ENCODE results near the gene MTHFS. TPM values are rescaled to one million over a fixed set of nuclear protein-coding genes. Genes with fewer than 3 reads are reported as not detected.

MTHFS gene
- total and polyA plus RNA-seq, 2 donors (not counting 1 experiment from before 2014, with no cell fraction given), result 9.5 to 21.6 TPM

GRCh38 chr15:79816571-79816970 lies 80.2 kb downstream of the MTHFS start:
- Histone ChIP-seq H4K20me1 (ENCODE audit: control insufficient read depth, extremely low read depth, insufficient read depth, low read length) (no peaks in the 10 kb centered on the region), H3K27ac (ENCODE audit: insufficient read depth, low read length) (no peak overlapping the region), H3K4me3 (replicated peaks in 1 of 4; ENCODE audit: control extremely low read depth in 1 of 4, insufficient read depth in 1 of 4, low read depth in 3 of 4, low read length in 4 of 4) (no peak overlapping the region), H3K4me1 (ENCODE audit: control insufficient read depth, extremely low read depth, insufficient read depth, low read length) (no peaks in the 10 kb centered on the region), H3K9ac (ENCODE audit: insufficient read depth, low read length) (no peak overlapping the region), H2AFZ (ENCODE audit: low read length) (no peak overlapping the region), H3K36me3 (ENCODE audit: control insufficient read depth, insufficient read depth, low read length) (no peaks in the 10 kb centered on the region), H3K9me3 (ENCODE audit: control insufficient read depth, insufficient read depth, low read depth, low read length) (no peaks in the 10 kb centered on the region), H3K4me2 (ENCODE audit: extremely low read depth, insufficient read depth, low read length) (no peak overlapping the region), H3K79me2 (ENCODE audit: control insufficient read depth, insufficient read depth, low read length) (no peaks in the 10 kb centered on the region), H3K27me3 (ENCODE audit: control insufficient read depth, insufficient read depth, low read length) (no peaks in the 10 kb centered on the region)
- no peak for DNase-seq (ENCODE audit: low read depth in 2 of 2)
- TF ChIP-seq EZH2 (IDR thresholded peaks at IDR 0.05; ENCODE audit: low read length, missing control alignments) (no peak), CTCF (conservative IDR thresholded peaks at IDR 0.05 in 1 of 2, IDR thresholded peaks at IDR 0.05 in 1 of 2; ENCODE audit: low read depth in 1 of 2, low read length in 2 of 2) (no peak)

GRCh38 chr15:79815468-79815867 lies 81.3 kb downstream of the MTHFS start:
- no peaks in the 10 kb centered on the region for H4K20me1 ChIP-seq (ENCODE audit: control insufficient read depth, extremely low read depth, insufficient read depth, low read length)
- no peaks in the 10 kb centered on the region for H3K27me3 ChIP-seq (ENCODE audit: control insufficient read depth, insufficient read depth, low read length)
- H3K9me3 ChIP-seq (ENCODE audit: control insufficient read depth, insufficient read depth, low read depth, low read length), result no peaks in the 10 kb centered on the region
- H2AFZ ChIP-seq (ENCODE audit: low read length), result no peak overlapping the region
- no peaks in the 10 kb centered on the region for H3K36me3 ChIP-seq (ENCODE audit: control insufficient read depth, insufficient read depth, low read length)
- no peak overlapping the region for H3K4me2 ChIP-seq (ENCODE audit: extremely low read depth, insufficient read depth, low read length)
- no peaks in the 10 kb centered on the region for H3K4me1 ChIP-seq (ENCODE audit: control insufficient read depth, extremely low read depth, insufficient read depth, low read length)
- TF ChIP-seq EZH2 (IDR thresholded peaks at IDR 0.05; ENCODE audit: low read length, missing control alignments) (no peak), CTCF (conservative IDR thresholded peaks at IDR 0.05 in 1 of 2, IDR thresholded peaks at IDR 0.05 in 1 of 2; ENCODE audit: low read depth in 1 of 2, low read length in 2 of 2) (no peak)
- no peaks in the 10 kb centered on the region for H3K79me2 ChIP-seq (ENCODE audit: control insufficient read depth, insufficient read depth, low read length)
- H3K4me3 ChIP-seq (replicated peaks in 1 of 4; ENCODE audit: control extremely low read depth in 1 of 4, insufficient read depth in 1 of 4, low read depth in 3 of 4, low read length in 4 of 4), result no peak overlapping the region
- no peak for DNase-seq (ENCODE audit: low read depth in 2 of 2)
- no peak overlapping the region for H3K9ac ChIP-seq (ENCODE audit: insufficient read depth, low read length)
- no peak overlapping the region for H3K27ac ChIP-seq (ENCODE audit: insufficient read depth, low read length)

- H3K27me3 ChIP-seq (ENCODE audit: control insufficient read depth, insufficient read depth, low read length), result no peaks in the 10 kb centered on the region
- no peaks in the 10 kb centered on the region for H3K4me1 ChIP-seq (ENCODE audit: control insufficient read depth, extremely low read depth, insufficient read depth, low read length)
- H3K4me2 ChIP-seq (ENCODE audit: extremely low read depth, insufficient read depth, low read length), result no peak overlapping the region
- H4K20me1 ChIP-seq (ENCODE audit: control insufficient read depth, extremely low read depth, insufficient read depth, low read length), result no peaks in the 10 kb centered on the region
- H3K36me3 ChIP-seq (ENCODE audit: control insufficient read depth, insufficient read depth, low read length), result no peaks in the 10 kb centered on the region
- DNase-seq (ENCODE audit: low read depth in 2 of 2), result no peak
- no peak overlapping the region for H3K9ac ChIP-seq (ENCODE audit: insufficient read depth, low read length)
- no peak overlapping the region for H2AFZ ChIP-seq (ENCODE audit: low read length)
- no peak overlapping the region for H3K27ac ChIP-seq (ENCODE audit: insufficient read depth, low read length)
- H3K9me3 ChIP-seq (ENCODE audit: control insufficient read depth, insufficient read depth, low read depth, low read length), result no peaks in the 10 kb centered on the region
- TF ChIP-seq EZH2 (IDR thresholded peaks at IDR 0.05; ENCODE audit: low read length, missing control alignments) (no peak), CTCF (conservative IDR thresholded peaks at IDR 0.05 in 1 of 2, IDR thresholded peaks at IDR 0.05 in 1 of 2; ENCODE audit: low read depth in 1 of 2, low read length in 2 of 2) (no peak)
- H3K4me3 ChIP-seq (replicated peaks in 1 of 4; ENCODE audit: control extremely low read depth in 1 of 4, insufficient read depth in 1 of 4, low read depth in 3 of 4, low read length in 4 of 4), result no peak overlapping the region
- no peaks in the 10 kb centered on the region for H3K79me2 ChIP-seq (ENCODE audit: control insufficient read depth, insufficient read depth, low read length)
Observed at GRCh38 chr15:79812541-79812940, 84.3 kb downstream of the MTHFS start.
